ENCODE measurements around the gene VPS33B.

VPS33B gene

DNA sequence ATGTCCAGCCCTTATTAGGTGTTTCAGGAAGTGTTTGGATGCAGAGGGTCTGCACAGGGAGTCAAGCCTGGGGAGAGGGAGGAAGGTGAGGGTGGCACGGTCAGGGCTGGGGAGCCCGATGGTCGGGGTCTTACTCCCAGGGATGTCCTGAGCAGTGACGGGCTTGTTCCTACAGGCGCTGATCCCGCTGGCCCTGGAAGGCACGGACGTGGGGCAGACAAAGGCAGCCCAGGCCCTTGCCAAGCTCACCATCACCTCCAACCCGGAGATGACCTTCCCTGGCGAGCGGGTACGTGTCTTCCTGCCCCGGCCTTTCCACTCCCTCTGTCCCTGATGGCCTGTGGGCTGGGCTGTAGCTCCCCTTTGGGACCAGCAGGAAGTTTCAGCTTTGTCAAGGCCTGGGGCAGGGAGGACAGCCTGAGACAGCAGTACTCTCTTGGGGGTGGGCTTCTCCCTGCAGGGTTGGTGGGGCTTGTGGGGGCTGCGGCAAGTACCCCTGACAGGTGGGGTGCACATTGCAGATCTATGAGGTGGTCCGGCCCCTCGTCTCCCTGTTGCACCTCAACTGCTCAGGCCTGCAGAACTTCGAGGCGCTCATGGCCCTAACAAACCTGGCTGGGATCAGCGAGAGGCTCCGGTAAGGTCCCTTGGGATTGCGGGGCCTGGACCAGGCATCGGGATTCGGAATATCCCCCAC, 72.3 kb downstream of the VPS33B start:
- no peak for DNase-seq (ENCODE audit: low read depth)

Data from non-pigmented ciliary epithelial cell (primary cell).